ENCODE measurements around the gene NKX3-2.

Gene NKX3-2

GRCh38 chr4:13544606-13545393 lies 492 bp upstream of the NKX3-2 start:
- TF ChIP-seq EZH2phosphoT487 (IDR thresholded peaks at IDR 0.05; ENCODE audit: low read length) = no peak
- no peak for TF ChIP-seq EZH2 (optimal IDR thresholded peaks at IDR 0.05; ENCODE audit: low read depth, low read length)
- no peak for TF ChIP-seq CTCF (IDR thresholded peaks at IDR 0.05; ENCODE audit: low read length)
- Histone ChIP-seq H3K36me3 (replicated peaks; ENCODE audit: insufficient read depth, low read length) (no peaks in the 10 kb centered on the region), H3K9me3 (replicated peaks; ENCODE audit: insufficient read depth, low read length) (no peaks in the 10 kb centered on the region), H3K27me3 (replicated peaks; ENCODE audit: insufficient read depth, low read length) (peaks cover 25% of the 10 kb centered on the region), H3K4me3 (ENCODE audit: low read length) (no peak overlapping the region), H3K4me1 (ENCODE audit: low read length) (peaks cover 5% of the 10 kb centered on the region), H3K4me2 (ENCODE audit: low read depth, low read length) (no peak overlapping the region), H3F3A (ENCODE audit: insufficient read depth, low read length) (peaks cover 5% of the 10 kb centered on the region), H3K79me2 (ENCODE audit: low read length) (no peaks in the 10 kb centered on the region), H3K27ac (ENCODE audit: low read length) (no peak overlapping the region), H3K9me2 (replicated peaks; ENCODE audit: insufficient read depth, low read length) (no peaks in the 10 kb centered on the region), H2AFZ (ENCODE audit: low read length) (no peak overlapping the region), H3K9ac (ENCODE audit: low read length) (no peak overlapping the region), H4K20me1 (ENCODE audit: insufficient read depth, low read length) (no peaks in the 10 kb centered on the region)
- DNase-seq = no peak

- Histone ChIP-seq H3K36me3 (replicated peaks; ENCODE audit: insufficient read depth, low read length) (no peaks in the 10 kb centered on the region), H3K9me2 (replicated peaks; ENCODE audit: insufficient read depth, low read length) (no peaks in the 10 kb centered on the region), H3K4me2 (ENCODE audit: low read depth, low read length) (no peak overlapping the region), H3F3A (ENCODE audit: insufficient read depth, low read length) (peaks cover under 1% of the 10 kb centered on the region), H3K4me1 (ENCODE audit: low read length) (no peaks in the 10 kb centered on the region), H2AFZ (ENCODE audit: low read length) (no peak overlapping the region), H3K79me2 (ENCODE audit: low read length) (no peaks in the 10 kb centered on the region), H3K9me3 (replicated peaks; ENCODE audit: insufficient read depth, low read length) (no peaks in the 10 kb centered on the region), H3K27ac (ENCODE audit: low read length) (no peak overlapping the region), H4K20me1 (ENCODE audit: insufficient read depth, low read length) (no peaks in the 10 kb centered on the region), H3K27me3 (replicated peaks; ENCODE audit: insufficient read depth, low read length) (peaks cover 31% of the 10 kb centered on the region), H3K4me3 (ENCODE audit: low read length) (no peak overlapping the region), H3K9ac (ENCODE audit: low read length) (no peak overlapping the region)
- no peak for TF ChIP-seq EZH2 (optimal IDR thresholded peaks at IDR 0.05; ENCODE audit: low read depth, low read length)
- TF ChIP-seq CTCF (IDR thresholded peaks at IDR 0.05; ENCODE audit: low read length) = no peak
- TF ChIP-seq EZH2phosphoT487 (IDR thresholded peaks at IDR 0.05; ENCODE audit: low read length) = no peak
- DNase-seq = peak; percentile 3
These were observed 1.1 kb downstream of the NKX3-2 start for GRCh38 chr4:13543032-13543838.

- no peaks in the 10 kb centered on the region for H3K36me3 ChIP-seq (replicated peaks; ENCODE audit: insufficient read depth, low read length)
- H3K9me2 ChIP-seq (replicated peaks; ENCODE audit: insufficient read depth, low read length) = no peaks in the 10 kb centered on the region
- H3K27me3 ChIP-seq (replicated peaks; ENCODE audit: insufficient read depth, low read length) = peaks cover 34% of the 10 kb centered on the region
- H4K20me1 ChIP-seq (ENCODE audit: insufficient read depth, low read length) = no peaks in the 10 kb centered on the region
- no peaks in the 10 kb centered on the region for H3F3A ChIP-seq (ENCODE audit: insufficient read depth, low read length)
- no peak overlapping the region for H3K27ac ChIP-seq (ENCODE audit: low read length)
- no peaks in the 10 kb centered on the region for H3K4me1 ChIP-seq (ENCODE audit: low read length)
- peak; percentile 3 for DNase-seq
- no peak overlapping the region for H3K9ac ChIP-seq (ENCODE audit: low read length)
- H3K4me2 ChIP-seq (ENCODE audit: low read depth, low read length) = no peak overlapping the region
- no peak for TF ChIP-seq CTCF (IDR thresholded peaks at IDR 0.05; ENCODE audit: low read length)
- TF ChIP-seq EZH2 (optimal IDR thresholded peaks at IDR 0.05; ENCODE audit: low read depth, low read length) = no peak
- no peak for TF ChIP-seq EZH2phosphoT487 (IDR thresholded peaks at IDR 0.05; ENCODE audit: low read length)
- H3K4me3 ChIP-seq (ENCODE audit: low read length) = no peak overlapping the region
- H3K79me2 ChIP-seq (ENCODE audit: low read length) = no peaks in the 10 kb centered on the region
- no peaks in the 10 kb centered on the region for H3K9me3 ChIP-seq (replicated peaks; ENCODE audit: insufficient read depth, low read length)
- no peak overlapping the region for H2AFZ ChIP-seq (ENCODE audit: low read length)
These were observed 1.7 kb downstream of the NKX3-2 start for GRCh38 chr4:13542577-13543031.

Measured in MM.1S (cell line).